Immature natural killer cell (primary cell): ENCODE results near the gene CD1C. TPM values are rescaled to one million over a fixed set of nuclear protein-coding genes. Genes with fewer than 3 reads are reported as not detected.

Experiments
- DNase-seq, 3 donors: peaks; one replicate each; pipeline ENCODE4 v3.0.0; 2022; ENCODE audit warnings: mixed read lengths in 1 of 3
- H3K27ac Mint-ChIP-seq, 6 donors: one replicate each; pipeline ENCODE4 v1.8.0; 2020; ENCODE audit warnings: mixed read lengths in 6 of 6, mild to moderate bottlenecking in 5 of 6, inconsistent platforms in 4 of 6, moderate library complexity in 3 of 6
- H3K27me3 Mint-ChIP-seq, 3 donors: one replicate each; pipeline ENCODE4 v1.8.0; 2020 to 2021; ENCODE audit warnings: low read depth in 3 of 3, mild to moderate bottlenecking in 3 of 3, mixed read lengths in 3 of 3, moderate library complexity in 3 of 3, inconsistent platforms in 1 of 3
- H3K36me3 Mint-ChIP-seq, 3 donors: one replicate each; pipeline ENCODE4 v1.8.0; 2020; ENCODE audit warnings: mixed read lengths in 3 of 3, inconsistent platforms in 2 of 3, mild to moderate bottlenecking in 2 of 3
- H3K4me1 Mint-ChIP-seq, 2 donors: one replicate each; pipeline ENCODE4 v1.8.0; 2020; ENCODE audit warnings: inconsistent platforms in 2 of 2, mild to moderate bottlenecking in 2 of 2, mixed read lengths in 2 of 2, moderate library complexity in 1 of 2
- H3K4me3 Mint-ChIP-seq, 5 donors: one replicate each; pipeline ENCODE4 v1.8.0; 2020; ENCODE audit warnings: mild to moderate bottlenecking in 5 of 5, mixed read lengths in 5 of 5, inconsistent platforms in 3 of 5, moderate library complexity in 3 of 5
- H3K9me3 Mint-ChIP-seq, 6 donors: one replicate each; pipeline ENCODE4 v1.8.0; 2020; ENCODE audit warnings: mild to moderate bottlenecking in 6 of 6, mixed read lengths in 6 of 6, inconsistent platforms in 4 of 6, moderate library complexity in 3 of 6
- polyA plus RNA-seq, 3 donors: library from polyadenylated mRNA; unstranded; fragments of 300-500 nt; fragmentation: Illumina TruSeq; gene quantifications; one replicate each; pipeline ENCODE4 v1.2.3, GENCODE V29; 2021

CD1C gene
- polyA plus RNA-seq, 3 donors from 2014 or later, result 2.0 to 65.8 (median 29.7) TPM

- peaks cover 12 to 14% of the 10 kb centered on the region in 2 donors for H3K4me1 Mint-ChIP-seq
These were observed 3.9 kb upstream of the CD1C start for GRCh38 chr1:158285756-158286241.

GRCh38 chr1:158286487-158286886 lies 3.2 kb upstream of the CD1C start:
- H3K27me3 Mint-ChIP-seq, result peaks cover 1 to 14% (median 13%) of the 10 kb centered on the region in 3 donors
- H3K4me3 Mint-ChIP-seq, result no peak overlapping the region
- H3K9me3 Mint-ChIP-seq, result peaks cover 0 to 6% (median 3%) of the 10 kb centered on the region in 6 donors
- DNase-seq, result no peak
- peaks cover 12 to 14% of the 10 kb centered on the region in 2 donors for H3K4me1 Mint-ChIP-seq
- H3K27ac Mint-ChIP-seq, result no peak overlapping the region
- no peaks in the 10 kb centered on the region for H3K36me3 Mint-ChIP-seq

More at GRCh38 chr1:158285756-158286241, 3.9 kb upstream of the CD1C start:
- DNase-seq, result peak in 1 of 3 donors; percentile 1
- Mint-ChIP-seq H3K36me3 (no peaks in the 10 kb centered on the region), H3K27me3 (peaks cover 3 to 15% (median 14%) of the 10 kb centered on the region in 3 donors), H3K4me3 (peak overlapping the region in 1 of 5 donors; percentile 56), H3K27ac (peak overlapping the region in 1 of 6 donors; percentile 16), H3K9me3 (peaks cover 0 to 11% (median 9%) of the 10 kb centered on the region in 6 donors)

GRCh38 chr1:158286941-158287346 lies 2.8 kb upstream of the CD1C start:
- no peak for DNase-seq
- no peak overlapping the region for H3K27ac Mint-ChIP-seq
- peaks cover 12 to 14% of the 10 kb centered on the region in 2 donors for H3K4me1 Mint-ChIP-seq
- H3K9me3 Mint-ChIP-seq, result peaks cover 0 to 2% (median 0%) of the 10 kb centered on the region in 6 donors
- no peak overlapping the region for H3K4me3 Mint-ChIP-seq
- no peaks in the 10 kb centered on the region for H3K36me3 Mint-ChIP-seq
- peaks cover 0 to 14% (median 9%) of the 10 kb centered on the region in 3 donors for H3K27me3 Mint-ChIP-seq

- H3K4me1 Mint-ChIP-seq, result peaks cover 10 to 11% of the 10 kb centered on the region in 2 donors
- H3K9me3 Mint-ChIP-seq, result no peaks in the 10 kb centered on the region
- no peak for DNase-seq
- H3K27ac Mint-ChIP-seq, result no peak overlapping the region
- no peak overlapping the region for H3K4me3 Mint-ChIP-seq
- peaks cover 0 to 9% (median 5%) of the 10 kb centered on the region in 3 donors for H3K27me3 Mint-ChIP-seq
- H3K36me3 Mint-ChIP-seq, result no peaks in the 10 kb centered on the region
These were observed 660 bp downstream of the CD1C start for GRCh38 chr1:158290321-158290844.

- H3K4me1 Mint-ChIP-seq, result no peaks in the 10 kb centered on the region
- no peak for DNase-seq
- H3K27me3 Mint-ChIP-seq, result peaks cover 0 to 14% (median 6%) of the 10 kb centered on the region in 3 donors
- no peak overlapping the region for H3K27ac Mint-ChIP-seq
- no peaks in the 10 kb centered on the region for H3K36me3 Mint-ChIP-seq
- no peak overlapping the region for H3K4me3 Mint-ChIP-seq
- peaks cover 0 to 14% (median 3%) of the 10 kb centered on the region in 6 donors for H3K9me3 Mint-ChIP-seq
These were observed 6.1 kb downstream of the CD1C start for GRCh38 chr1:158295791-158296190.

GRCh38 chr1:158310623-158311022 lies 20.9 kb downstream of the CD1C start:
- no peak overlapping the region for H3K4me3 Mint-ChIP-seq

GRCh38 chr1:158311066-158311465 lies 21.3 kb downstream of the CD1C start:
- H3K4me1 Mint-ChIP-seq, result no peaks in the 10 kb centered on the region
- peaks cover 0 to 7% (median 4%) of the 10 kb centered on the region in 6 donors for H3K9me3 Mint-ChIP-seq
- no peak overlapping the region for H3K27ac Mint-ChIP-seq
- H3K27me3 Mint-ChIP-seq, result peaks cover 0 to 12% (median 3%) of the 10 kb centered on the region in 3 donors
- no peak for DNase-seq
- H3K36me3 Mint-ChIP-seq, result no peaks in the 10 kb centered on the region
- H3K4me3 Mint-ChIP-seq, result no peak overlapping the region

More at GRCh38 chr1:158310623-158311022, 20.9 kb downstream of the CD1C start:
- no peaks in the 10 kb centered on the region for H3K36me3 Mint-ChIP-seq
- no peak overlapping the region for H3K27ac Mint-ChIP-seq
- H3K27me3 Mint-ChIP-seq, result peaks cover 0 to 13% (median 3%) of the 10 kb centered on the region in 3 donors
- no peaks in the 10 kb centered on the region for H3K4me1 Mint-ChIP-seq
- H3K9me3 Mint-ChIP-seq, result peaks cover 0 to 8% (median 5%) of the 10 kb centered on the region in 6 donors
- DNase-seq, result no peak

- no peak for DNase-seq
- Mint-ChIP-seq H3K4me1 (no peaks in the 10 kb centered on the region), H3K36me3 (no peaks in the 10 kb centered on the region), H3K27me3 (peaks cover 0 to 6% (median 2%) of the 10 kb centered on the region in 3 donors), H3K4me3 (no peak overlapping the region), H3K27ac (no peak overlapping the region), H3K9me3 (peaks cover 0 to 4% (median 0%) of the 10 kb centered on the region in 6 donors)
These were observed 34.1 kb downstream of the CD1C start for GRCh38 chr1:158323866-158324265.

- H3K27me3 Mint-ChIP-seq, result peaks cover 0 to 8% (median 3%) of the 10 kb centered on the region in 3 donors
- peaks cover 0 to 6% (median 0%) of the 10 kb centered on the region in 6 donors for H3K9me3 Mint-ChIP-seq
- H3K27ac Mint-ChIP-seq, result no peak overlapping the region
- no peaks in the 10 kb centered on the region for H3K4me1 Mint-ChIP-seq
- no peak for DNase-seq
- no peaks in the 10 kb centered on the region for H3K36me3 Mint-ChIP-seq
- no peak overlapping the region for H3K4me3 Mint-ChIP-seq
These were observed 34.7 kb downstream of the CD1C start for GRCh38 chr1:158324395-158324794.

GRCh38 chr1:158327481-158327880 lies 37.8 kb downstream of the CD1C start:
- DNase-seq, result no peak
- no peak overlapping the region for H3K27ac Mint-ChIP-seq
- H3K27me3 Mint-ChIP-seq, result peaks cover 0 to 6% (median 2%) of the 10 kb centered on the region in 3 donors
- no peaks in the 10 kb centered on the region for H3K4me1 Mint-ChIP-seq
- H3K4me3 Mint-ChIP-seq, result no peak overlapping the region
- H3K9me3 Mint-ChIP-seq, result peaks cover 0 to 6% (median 0%) of the 10 kb centered on the region in 6 donors
- H3K36me3 Mint-ChIP-seq, result no peaks in the 10 kb centered on the region

- Mint-ChIP-seq H3K4me3 (no peak overlapping the region), H3K4me1 (peaks cover 3 to 4% of the 10 kb centered on the region in 2 donors), H3K9me3 (peaks cover 0 to 2% (median 0%) of the 10 kb centered on the region in 6 donors), H3K36me3 (no peaks in the 10 kb centered on the region), H3K27me3 (peaks cover 0 to 6% (median 2%) of the 10 kb centered on the region in 3 donors), H3K27ac (no peak overlapping the region)
- no peak for DNase-seq
These were observed 38.7 kb downstream of the CD1C start for GRCh38 chr1:158328426-158328825.

- Mint-ChIP-seq H3K9me3 (peaks cover 0 to 2% (median 0%) of the 10 kb centered on the region in 6 donors), H3K27ac (no peak overlapping the region), H3K27me3 (peaks cover 0 to 4% (median 3%) of the 10 kb centered on the region in 3 donors), H3K4me3 (no peak overlapping the region), H3K4me1 (peaks cover 4 to 13% of the 10 kb centered on the region in 2 donors), H3K36me3 (no peaks in the 10 kb centered on the region)
- no peak for DNase-seq
These were observed 39.6 kb downstream of the CD1C start for GRCh38 chr1:158329300-158329699.

- peaks cover 7 to 17% of the 10 kb centered on the region in 2 donors for H3K4me1 Mint-ChIP-seq
These were observed 40.0 kb downstream of the CD1C start for GRCh38 chr1:158329733-158330132.

GRCh38 chr1:158330391-158331105 lies 40.8 kb downstream of the CD1C start:
- Mint-ChIP-seq H3K4me3 (no peak overlapping the region), H3K27me3 (peaks cover 0 to 3% (median 3%) of the 10 kb centered on the region in 3 donors), H3K9me3 (peaks cover 0 to 2% (median 0%) of the 10 kb centered on the region in 6 donors), H3K27ac (no peak overlapping the region), H3K36me3 (no peaks in the 10 kb centered on the region), H3K4me1 (peaks cover 7 to 17% of the 10 kb centered on the region in 2 donors)
- no peak for DNase-seq

More at GRCh38 chr1:158329733-158330132, 40.0 kb downstream of the CD1C start:
- H3K27me3 Mint-ChIP-seq, result peaks cover 0 to 3% (median 3%) of the 10 kb centered on the region in 3 donors
- no peaks in the 10 kb centered on the region for H3K36me3 Mint-ChIP-seq
- H3K4me3 Mint-ChIP-seq, result no peak overlapping the region
- H3K9me3 Mint-ChIP-seq, result peaks cover 0 to 2% (median 0%) of the 10 kb centered on the region in 6 donors
- peak in 1 of 3 donors; percentile 0 for DNase-seq
- H3K27ac Mint-ChIP-seq, result no peak overlapping the region
